GM18520 (cell line): ENCODE results near the gene CALU.

Experiments
- ATAC-seq: cut with Tn5 transposase; IDR thresholded peaks from one replicate; pipeline ENCODE4 v1.9.1; 2021; ENCODE audit not compliant: unreplicated experiment

The CALU gene

GRCh38 chr7:128783143-128783861 is 44.1 kb downstream of the CALU start:
- no peak for ATAC-seq

- ATAC-seq = no peak
Observed at GRCh38 chr7:128785738-128786137, 46.6 kb downstream of the CALU start.

GRCh38 chr7:128788446-128789412 is 49.6 kb downstream of the CALU start:
- ATAC-seq = no peak

- ATAC-seq = no peak
Observed at GRCh38 chr7:128790315-128791041, 51.3 kb downstream of the CALU start.

GRCh38 chr7:128791121-128791971 is 52.2 kb downstream of the CALU start, which contains the start of gene CCDC136:
CCDC136 (plus strand) TSS chr7:128791968; CDS start chr7:128792412, 444 bp downstream.
- peak; percentile 56 for ATAC-seq

GRCh38 chr7:128791972-128792327 is 52.8 kb downstream of the CALU start:
- ATAC-seq = no peak

- no peak for ATAC-seq
Observed at GRCh38 chr7:128792471-128793180, 53.5 kb downstream of the CALU start.

GRCh38 chr7:128793181-128793547 is 54.0 kb downstream of the CALU start:
- ATAC-seq = no peak

- ATAC-seq = no peak
Observed at GRCh38 chr7:128794020-128794419, 54.9 kb downstream of the CALU start.

GRCh38 chr7:128794436-128794835 is 55.3 kb downstream of the CALU start:
- no peak for ATAC-seq

- no peak for ATAC-seq
Observed at GRCh38 chr7:128795129-128795528, 56.0 kb downstream of the CALU start.

- ATAC-seq = no peak
Observed at GRCh38 chr7:128796327-128796726, 57.2 kb downstream of the CALU start.

GRCh38 chr7:128799451-128799850 is 60.3 kb downstream of the CALU start:
- ATAC-seq = no peak

- ATAC-seq = no peak
Observed at GRCh38 chr7:128800567-128800966, 61.4 kb downstream of the CALU start.

GRCh38 chr7:128801003-128801402 is 61.8 kb downstream of the CALU start:
- ATAC-seq = no peak

GRCh38 chr7:128801667-128802418 is 62.7 kb downstream of the CALU start:
- ATAC-seq = no peak

GRCh38 chr7:128804484-128804883 is 65.3 kb downstream of the CALU start:
- ATAC-seq = no peak

GRCh38 chr7:128805225-128805624 is 66.1 kb downstream of the CALU start:
- no peak for ATAC-seq

GRCh38 chr7:128807191-128807590 is 68.0 kb downstream of the CALU start:
- ATAC-seq = no peak
